ENCODE results near the gene MAU2.

Gene MAU2

DNA sequence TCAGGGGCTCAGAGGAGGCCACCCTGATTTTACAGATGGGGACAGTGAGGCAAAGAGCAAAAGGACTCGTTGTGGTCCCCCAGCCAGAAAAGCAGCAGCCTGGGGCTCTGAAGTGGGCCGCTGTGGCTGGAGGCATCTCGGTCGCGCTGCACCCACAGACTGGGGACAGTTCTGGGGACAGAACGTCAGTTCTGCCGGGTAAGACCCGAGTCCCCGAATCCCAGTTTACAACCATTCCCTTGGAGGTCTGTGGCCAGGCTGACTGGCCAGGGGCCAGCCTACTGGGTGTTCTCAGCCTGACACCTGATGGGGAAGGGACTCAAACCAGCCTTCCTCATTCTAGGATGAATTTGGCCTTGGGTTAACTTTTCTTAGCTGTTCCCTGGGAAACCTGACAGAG lies 14.4 kb upstream of the MAU2 start:
- no peak for DNase-seq

DNA sequence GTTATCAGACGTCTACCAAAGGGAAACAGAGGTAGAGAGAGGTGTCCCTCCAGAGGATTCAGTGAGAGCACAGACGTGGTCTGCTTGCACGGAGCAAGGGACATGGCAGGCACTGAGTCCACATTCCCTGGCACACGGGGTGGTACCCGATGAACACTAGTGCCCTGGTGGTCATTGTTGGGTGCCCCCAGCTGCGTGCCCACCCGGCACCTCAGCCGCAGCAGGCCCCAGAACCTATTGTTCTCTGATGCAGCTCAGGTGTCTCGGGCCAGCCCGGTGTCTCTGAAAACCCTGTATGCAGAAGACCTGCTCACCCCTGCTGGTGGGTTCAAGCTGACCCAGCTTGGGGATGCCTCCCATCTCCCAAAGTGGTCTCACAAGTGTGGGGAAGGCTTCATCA lies 12.3 kb upstream of the MAU2 start:
- no peak for DNase-seq

DNA sequence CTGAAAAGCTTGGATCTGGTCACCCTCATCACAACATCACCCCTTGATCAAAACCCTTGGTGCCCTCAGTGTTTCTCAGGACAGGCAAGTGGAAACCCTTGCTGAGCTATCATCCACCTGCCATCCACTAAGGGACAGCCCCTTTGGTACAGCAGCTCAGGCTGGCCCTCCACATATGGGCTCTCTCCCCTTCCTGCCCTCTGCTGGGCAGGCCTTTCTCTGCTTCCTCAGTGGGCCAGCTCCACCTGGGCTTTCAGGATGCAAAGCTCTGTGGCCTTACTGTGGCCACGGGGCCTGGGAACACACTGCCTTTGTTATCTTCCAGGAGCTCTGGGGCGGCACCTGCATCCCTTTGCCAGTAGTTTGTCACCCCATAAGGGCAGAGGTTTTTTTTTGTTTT lies 5.2 kb upstream of the MAU2 start:
- no peak for DNase-seq

DNA sequence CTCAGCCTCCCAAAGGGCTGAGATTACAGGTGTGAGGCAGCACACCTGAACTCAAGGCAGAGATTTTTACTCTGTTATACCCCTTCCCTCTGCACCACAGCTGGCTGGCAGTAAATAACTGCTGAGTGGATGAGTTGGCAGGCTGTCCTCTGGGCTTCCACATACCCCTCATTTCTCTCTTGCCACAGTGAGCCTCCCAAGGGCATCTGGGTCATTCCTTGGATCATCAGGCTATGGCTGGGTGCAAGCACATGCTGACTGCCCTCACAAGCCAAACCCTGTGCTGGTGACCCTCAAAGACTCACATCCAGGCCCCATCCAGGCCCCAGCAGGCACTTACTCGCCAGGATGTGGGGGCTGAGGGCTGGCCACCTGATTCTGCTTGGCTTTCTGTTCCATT lies 4.5 kb upstream of the MAU2 start:
- no peak for DNase-seq

DNA sequence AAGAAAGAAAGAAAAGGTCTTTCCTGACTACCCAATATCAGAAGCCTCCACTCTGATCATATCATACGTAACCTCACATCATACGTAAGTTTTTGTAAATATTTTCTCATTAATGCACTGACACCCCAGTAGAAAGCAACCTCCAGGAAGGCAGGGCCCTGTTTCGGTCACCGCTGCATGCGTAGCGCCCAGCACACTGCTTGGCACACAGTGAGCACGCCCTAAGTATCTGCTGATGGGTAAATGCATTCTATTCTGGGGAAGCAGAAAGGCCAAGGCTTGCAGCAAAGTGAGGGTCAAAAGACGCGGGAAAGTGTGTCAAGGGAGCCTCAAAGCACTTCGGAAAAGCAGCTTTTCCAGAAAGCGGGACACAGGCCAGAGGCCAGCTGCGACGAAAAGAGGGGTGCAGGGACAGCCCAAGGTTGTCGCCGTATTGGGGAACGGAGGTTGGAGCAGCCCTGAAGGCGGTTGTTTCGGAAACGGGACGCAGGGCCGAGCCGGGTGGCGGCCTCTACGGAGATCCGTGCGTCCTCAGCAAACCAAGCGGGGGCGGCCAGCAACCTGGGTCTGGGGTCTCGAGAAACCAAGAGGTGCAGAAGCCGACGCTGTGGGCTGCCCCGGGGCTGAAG lies 783 bp upstream of the MAU2 start:
- no peak for DNase-seq

DNA sequence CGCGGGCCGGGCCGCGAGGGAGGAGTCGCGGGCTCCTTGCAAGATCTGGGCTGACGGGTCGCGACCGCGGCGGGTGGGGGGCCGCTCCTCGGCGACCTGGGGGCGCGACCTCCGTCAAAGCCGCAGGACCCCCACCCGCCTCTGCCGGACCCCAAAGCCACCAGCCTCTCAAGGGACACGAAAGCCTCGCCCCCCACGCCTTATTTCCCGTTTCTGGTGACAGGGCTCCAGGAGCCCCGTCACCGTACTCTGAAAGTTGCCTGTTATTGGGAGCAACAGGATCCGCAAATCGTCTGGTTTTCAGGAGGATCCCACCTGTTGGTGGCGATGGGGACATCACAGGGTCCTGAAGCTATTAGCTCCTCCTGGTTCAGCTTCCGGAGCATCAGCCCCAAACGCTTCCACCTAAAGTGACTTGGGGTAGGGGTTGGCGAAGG lies 530 bp downstream of the MAU2 start:
- no peak for DNase-seq

DNA sequence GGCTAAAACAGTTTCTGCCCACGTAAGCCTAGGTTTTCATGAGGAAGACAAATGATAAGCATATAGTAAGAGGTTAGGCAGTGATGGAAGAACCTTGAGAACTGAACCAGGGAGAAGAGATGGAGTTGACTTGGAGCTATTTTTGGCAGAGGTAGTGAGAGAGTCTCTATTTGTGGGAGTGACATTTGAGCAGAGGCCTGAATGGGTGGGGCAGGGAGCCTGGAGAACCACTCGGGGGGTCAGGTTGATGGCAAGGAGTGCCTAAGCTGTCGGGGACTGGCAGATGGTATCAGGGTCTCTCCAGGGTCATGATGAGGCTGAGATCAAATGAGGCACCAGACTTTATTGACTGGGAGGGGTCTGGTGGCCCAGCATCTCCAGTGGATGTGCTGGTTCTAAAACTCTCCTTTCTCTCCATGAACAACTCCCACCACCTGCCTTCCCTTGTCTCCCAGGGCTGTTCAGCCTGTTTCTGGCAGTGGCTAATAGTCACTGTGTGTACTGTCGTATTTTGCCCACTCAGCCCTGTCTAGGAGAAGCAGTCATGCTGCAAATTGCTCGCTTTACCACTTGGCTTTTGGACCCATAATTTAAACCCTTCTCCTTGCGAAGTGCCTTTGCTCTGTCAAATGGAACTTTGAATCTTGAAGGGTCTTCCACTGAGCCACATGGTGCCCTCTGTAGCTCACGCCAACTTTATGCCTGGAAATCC lies 3.6 kb downstream of the MAU2 start:
- DNase-seq: no peak

DNA sequence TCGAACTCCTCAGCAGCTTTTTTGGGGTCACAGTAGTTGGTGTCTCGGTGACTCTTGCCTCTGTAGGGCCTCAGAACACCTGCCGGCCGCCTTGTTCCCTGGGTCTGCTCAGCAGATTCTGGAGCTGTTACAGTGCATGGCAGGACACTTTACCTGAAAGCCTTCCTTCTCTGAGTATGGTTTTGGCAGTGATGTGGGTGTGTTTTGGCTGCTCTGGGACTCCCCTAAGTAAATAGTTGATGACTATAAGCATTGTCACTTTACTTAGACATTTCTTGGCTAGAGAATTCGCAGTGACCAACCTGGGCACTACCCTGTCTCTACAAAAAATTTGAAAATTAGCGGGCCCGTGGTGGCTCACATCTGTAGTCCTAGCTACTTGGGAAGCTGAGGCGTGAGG lies 7.0 kb downstream of the MAU2 start:
- no peak for DNase-seq

DNA sequence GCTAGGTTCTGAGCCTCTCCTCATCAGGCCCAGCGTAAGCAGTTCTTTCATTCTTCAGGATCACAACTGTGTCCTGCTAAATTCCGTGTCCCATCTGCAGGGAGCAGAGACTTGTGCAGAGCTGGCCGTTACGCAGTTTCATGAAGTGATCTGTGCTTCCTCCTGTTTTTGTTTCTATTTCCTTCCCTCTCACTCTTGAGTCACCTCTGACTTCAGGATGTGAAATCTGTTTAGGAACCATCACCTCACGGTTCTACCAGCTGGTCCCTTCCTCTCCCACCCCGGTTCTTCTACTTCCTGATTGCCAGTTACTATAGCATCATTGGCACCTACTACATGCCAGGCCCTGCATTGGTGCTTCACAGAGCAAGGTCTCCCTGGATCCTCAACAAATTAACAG lies 8.5 kb downstream of the MAU2 start:
- DNase-seq: no peak

DNA sequence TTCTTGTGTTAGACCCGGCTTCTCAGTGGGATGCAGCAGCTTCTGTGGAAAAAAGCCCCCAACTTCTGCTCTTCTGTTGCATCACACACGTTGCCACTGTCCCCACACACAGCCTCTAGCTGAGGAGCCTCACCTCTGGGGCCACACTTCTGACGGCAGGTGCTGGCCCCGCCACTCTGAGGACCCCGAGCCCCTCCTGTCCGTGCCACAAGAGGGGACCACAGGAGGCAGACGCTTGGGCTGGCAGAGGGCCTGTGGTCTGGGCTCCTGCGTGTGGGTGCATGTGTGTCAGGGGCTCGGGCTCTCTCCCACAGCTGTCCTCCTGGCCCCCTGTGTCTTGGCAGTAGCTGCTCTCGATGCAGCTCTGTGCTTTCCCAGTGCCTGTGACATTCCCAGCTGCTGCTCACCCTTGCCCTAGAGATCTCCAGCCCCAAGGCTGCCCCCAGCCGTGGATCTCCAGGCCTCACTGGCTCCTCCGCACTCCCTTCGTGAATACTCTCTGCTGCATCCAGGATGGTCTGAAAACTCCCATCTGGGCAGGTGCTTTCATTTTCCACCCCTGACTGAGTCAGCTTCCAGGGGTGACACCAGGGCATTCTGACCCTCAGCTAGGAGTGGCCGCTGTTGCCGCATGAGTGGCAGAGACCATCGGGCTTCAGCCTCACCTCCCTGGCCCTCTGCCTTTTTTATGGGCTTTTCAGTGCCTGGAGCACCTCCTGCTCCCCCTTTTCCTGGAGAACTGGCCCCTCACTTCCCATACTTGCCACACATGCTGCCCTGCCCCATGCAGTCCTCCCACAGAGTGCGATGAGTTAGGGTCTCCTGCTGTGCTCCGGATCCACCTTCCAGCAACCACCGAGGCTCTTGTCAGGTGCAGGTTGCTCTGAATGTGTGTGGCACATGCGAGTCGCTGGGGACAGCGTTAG lies 13.7 kb downstream of the MAU2 start:
- DNase-seq: no peak

DNA sequence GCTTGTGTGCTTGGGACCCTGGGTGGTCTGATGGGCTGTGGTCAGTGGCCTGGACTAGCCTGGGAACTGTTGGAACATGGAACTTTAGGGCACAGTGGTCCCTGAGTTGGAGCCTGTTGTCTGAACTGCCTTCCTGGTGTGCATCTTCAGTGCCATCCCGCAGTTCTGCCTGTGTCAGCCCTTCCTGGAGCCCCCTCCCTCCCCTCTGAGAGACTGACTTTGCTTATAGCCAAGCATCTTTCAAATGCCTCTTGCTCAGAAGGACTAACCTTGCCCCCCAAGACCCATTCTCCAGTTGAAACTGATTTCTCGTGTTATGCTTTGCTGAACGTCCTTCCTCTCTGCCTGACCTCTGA lies 14.3 kb downstream of the MAU2 start:
- DNase-seq: no peak

DNA sequence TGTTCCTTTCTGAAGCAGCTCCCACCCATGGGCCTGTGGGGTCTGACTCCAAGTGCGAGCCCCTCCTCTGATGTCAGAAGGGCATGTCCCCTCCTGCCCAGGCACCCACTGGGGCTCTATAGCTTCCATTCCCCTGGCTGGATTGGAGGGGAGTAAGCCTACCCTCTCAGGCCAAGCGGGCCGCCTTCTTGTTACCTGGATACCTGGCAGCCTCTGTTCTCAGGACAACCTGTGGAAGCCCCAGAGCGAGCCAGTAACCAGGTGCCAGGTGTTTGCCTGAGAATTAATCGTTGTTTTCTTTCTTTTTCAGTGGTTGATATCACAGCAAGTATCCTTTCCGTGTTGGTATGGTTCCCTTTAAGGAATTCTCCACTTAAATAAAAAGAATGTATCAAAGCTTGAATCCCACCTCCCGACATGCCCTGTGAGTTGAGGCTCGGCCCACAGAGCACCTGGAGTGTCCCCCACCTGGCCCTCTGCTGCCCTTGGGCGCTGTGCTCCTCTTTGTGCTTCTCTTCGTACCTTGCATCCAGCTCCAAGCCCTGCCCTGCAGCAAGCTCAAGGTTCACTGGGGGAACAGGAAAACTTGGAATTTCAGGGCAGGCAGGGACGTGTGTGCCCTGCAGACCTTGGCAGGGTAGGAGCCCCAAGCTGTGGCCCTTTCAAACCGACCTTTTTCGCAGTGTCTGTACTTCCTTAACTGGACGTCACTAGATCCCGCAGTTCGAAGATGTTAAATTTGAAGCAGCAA lies 15.0 kb downstream of the MAU2 start:
- no peak for DNase-seq

DNA sequence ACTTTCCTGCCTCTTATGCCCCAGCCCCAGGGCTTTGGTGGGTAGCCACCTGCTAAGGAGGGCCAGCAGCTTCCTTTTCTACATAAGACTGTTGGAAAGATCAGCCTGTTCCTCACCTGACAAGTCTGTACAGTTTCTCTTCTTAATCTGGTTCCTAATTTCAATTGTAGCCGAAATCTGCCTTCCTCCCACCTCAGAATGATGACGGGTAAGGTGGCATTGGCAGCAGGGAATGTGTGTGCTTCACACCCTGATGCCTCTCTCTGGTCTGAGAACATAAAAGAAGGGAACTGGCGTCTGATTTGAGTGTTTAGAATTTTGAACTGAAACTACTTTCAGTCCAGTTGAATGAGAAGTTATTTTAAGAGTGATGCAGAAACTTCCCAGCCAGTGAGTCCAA lies 16.0 kb downstream of the MAU2 start:
- no peak for DNase-seq

DNA sequence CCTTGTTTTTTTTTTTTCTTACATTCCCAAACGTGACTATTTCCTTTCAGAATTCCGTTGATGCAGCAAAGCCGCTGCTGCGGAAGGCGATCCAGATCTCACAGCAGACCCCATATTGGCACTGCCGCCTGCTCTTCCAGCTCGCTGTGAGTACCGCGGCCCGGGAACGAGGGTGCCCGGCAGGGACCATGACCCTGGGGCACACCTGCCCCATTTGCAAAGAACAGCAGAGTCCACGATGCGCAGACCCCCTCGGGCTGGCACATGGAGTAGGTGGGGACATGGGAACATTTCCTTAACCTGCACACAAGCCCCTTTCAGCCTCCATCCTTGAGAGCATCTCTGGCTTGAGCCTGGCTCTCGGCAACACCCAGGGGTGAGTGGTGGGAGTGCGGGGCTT lies 16.5 kb downstream of the MAU2 start:
- no peak for DNase-seq

DNA sequence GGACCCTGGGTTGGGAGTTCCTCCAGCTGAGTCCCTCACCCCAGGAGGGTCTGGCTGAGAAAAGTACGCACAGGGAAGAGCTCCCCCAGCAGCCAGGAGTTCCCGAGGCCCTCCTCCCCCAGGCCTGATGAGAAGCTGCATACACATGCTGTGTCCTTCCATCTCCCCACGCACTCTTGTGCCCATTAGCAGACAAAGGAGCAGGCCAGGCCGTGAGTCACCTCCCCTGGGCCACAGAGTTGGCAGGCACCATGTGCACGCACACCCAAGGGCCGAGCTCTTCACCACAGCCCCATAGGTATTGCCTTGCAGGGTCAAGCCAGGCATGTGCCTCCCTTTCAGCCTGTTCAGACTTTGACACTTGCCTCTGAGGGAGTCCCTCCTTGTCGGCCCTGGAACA lies 17.5 kb downstream of the MAU2 start:
- DNase-seq: no peak

DNA sequence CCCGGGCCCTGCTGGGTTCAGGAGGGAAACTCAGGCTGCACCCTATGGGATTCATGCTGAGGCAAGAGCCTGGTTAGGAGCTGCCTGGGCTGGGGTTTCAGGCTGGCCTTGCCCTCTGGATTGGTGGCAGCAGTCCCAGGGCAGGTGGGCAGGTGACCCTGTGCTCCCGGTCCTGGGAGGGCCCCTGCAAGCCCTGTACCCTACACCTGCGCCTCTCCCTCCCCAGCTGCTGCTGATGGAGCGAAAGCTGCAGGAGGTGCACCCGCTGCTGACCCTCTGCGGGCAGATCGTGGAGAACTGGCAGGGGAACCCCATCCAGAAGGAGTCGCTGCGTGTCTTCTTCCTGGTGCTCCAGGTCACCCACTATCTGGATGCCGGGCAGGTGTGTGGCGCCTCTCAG lies 20.4 kb downstream of the MAU2 start:
- no peak for DNase-seq

DNA sequence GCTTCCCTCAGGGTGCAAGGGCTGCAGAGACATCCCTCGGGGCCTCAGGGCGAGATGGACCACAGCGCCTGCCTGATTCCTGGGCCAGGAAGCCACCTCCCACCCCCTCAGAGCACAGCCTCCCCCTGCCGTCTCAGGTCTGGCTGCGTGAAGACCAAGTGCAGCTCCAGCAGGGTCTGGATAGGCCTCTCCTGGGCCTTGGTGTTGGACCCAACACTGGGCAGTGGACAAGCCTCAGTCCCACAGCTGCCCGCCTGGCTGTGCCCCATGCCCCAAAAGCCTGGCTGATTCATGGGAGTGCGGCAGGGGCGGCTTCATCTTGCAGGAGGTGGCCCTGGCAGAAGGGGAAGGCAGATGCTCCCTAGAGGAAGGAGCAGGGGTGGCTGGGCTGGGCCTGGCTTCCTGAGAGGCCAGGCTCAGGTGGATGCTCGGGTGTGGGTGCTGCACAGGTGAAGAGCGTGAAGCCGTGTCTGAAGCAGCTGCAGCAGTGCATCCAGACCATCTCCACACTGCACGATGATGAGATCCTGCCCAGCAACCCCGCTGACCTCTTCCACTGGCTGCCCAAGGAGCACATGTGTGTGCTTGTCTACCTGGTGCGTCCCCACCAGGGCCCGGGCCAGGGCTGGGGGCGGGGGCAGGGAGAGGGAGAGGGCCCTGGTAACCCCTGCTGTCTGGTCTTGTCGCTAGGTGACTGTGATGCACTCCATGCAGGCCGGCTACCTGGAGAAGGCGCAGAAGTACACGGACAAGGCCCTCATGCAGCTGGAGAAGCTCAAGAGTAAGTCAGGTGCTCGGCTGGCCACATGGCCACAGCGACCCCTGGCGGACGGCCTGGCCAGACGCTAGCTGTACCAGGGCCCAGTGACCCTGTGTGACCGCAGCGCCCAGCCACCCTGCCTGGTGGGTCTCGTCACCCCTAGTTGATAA lies 21.7 kb downstream of the MAU2 start:
- peak; percentile 76 for DNase-seq

DNA sequence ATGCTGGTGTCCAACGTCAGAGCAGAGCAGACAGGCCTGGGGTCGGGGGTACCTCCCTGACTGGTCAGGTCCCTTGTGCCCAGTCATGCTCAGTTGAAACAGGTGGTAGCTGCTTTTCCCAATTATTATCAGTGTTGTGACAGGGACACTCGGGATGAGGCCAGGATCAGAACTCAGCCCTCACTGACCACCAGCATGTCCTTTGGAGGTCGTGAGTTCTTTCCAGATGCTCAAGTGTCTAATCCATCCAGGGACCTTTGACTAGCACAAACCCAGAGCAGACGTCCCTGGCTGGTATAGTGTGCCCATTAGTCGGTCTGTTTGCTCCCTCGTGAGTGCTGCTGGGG lies 22.4 kb downstream of the MAU2 start:
- no peak for DNase-seq

DNA sequence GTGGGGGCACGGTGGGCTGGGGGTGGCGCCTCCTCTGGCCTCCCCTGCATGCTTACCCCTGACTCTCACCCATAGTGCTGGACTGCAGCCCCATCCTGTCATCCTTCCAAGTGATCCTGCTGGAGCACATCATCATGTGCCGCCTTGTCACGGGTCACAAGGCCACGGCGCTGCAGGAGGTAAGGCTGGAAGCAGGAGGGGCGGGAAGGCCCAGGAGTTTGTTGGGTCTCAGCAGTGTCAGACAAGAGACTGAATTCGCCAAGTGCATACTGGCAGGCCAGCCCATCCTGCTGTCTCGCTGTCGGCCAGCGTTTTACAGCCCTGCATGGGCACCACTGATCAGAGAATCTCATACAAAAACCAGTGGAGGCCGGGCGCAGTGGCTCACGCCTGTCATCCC lies 23.1 kb downstream of the MAU2 start:
- DNase-seq: no peak

DNA sequence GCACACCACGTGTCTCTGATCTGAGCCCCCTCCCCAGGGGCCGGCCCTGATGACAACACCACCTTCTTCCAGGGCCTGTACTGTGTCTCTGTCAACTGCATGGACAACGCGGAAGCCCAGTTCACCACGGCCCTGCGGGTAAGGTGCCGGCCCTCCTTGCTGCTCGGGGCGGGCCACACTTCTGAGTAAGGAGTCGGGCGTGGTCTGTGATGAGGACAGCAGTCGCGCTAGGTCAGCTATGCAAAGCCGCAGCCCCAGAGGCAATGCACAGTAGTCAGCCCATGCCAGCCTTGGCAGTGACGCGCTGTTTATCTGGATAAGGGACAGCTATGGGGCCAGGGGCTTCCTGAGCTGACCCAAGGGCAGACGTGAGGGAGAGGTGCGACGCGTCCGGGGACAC lies 24.6 kb downstream of the MAU2 start:
- DNase-seq: no peak

DNA sequence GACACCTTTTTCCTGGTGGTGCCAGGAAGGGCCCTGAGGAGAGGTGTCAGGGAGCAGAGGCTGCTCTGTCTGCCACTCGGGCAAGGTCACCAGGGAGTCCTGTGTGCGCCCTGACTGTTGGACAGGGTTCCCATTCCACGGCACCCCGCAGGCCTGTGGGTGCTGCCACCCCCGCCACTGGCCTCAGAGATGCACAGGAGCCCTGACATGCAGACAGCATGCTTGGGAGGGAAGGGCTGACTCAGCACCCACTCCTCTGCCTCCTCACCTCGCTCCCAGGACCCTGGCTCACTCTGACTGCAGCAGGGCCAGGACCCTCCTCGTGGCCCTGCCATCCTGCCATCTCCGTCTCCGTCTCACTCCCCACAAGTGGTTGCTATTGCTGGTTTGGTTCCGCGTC lies 25.3 kb downstream of the MAU2 start:
- DNase-seq: no peak

DNA sequence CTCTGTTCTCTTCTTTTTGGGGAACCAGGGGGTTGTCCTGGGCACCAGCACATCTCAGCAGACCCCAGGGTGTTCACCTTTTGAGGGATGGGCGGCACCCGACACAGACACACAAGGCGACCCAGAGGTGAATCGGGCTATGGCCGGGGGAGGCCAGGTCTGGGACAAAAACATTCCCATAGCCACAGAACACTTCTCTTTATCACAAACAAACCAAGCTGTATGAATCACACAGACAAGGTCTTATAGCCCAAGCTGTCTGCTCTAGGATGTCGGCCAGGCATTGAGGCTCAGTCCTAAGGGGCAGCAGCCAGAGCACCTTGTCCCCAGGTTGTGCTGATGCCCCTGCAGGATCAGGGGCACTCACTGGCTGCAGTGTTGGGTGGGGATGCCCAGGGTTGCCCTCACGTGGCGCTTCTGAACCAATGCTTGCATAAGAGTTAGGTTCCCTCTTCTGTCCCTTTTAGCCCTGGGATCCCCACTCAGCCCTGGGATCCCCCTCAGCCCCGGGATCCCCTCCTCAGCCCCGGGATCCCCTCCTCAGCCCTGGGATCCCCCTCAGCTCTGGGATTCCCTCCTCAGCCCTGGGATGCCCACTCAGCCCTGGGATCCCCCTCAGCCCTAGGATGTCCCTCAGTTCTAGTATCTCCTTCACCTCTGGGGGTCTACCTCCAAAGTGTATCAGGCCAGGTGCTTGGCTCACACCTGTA lies 26.9 kb downstream of the MAU2 start:
- DNase-seq: no peak

Data from right forelimb (tissue), 1 donor.